H1 (cell line): ENCODE results near the gene OTUD1. TPM values are rescaled to one million over a fixed set of nuclear protein-coding genes. Genes with fewer than 3 reads are reported as not detected.

Experiments
- CHD1 ChIP-seq: IDR thresholded peaks from 2 replicates; pipeline ENCODE4 v1.6.1; 2012; ENCODE audit warnings: low read depth, low read length, improper control_type of control experiment
- HDAC6 ChIP-seq: IDR thresholded peaks from one replicate; pipeline ENCODE4 v1.7.1; 2012; ENCODE audit warnings: low read depth, mild to moderate bottlenecking, inconsistent platforms, low read length, moderate library complexity
- KDM5A ChIP-seq: fragments of 200-600 bp; IDR thresholded peaks from 2 replicates; pipeline ENCODE4 v1.7.1; 2012; ENCODE audit warnings: mild to moderate bottlenecking, low read length, inconsistent platforms, mixed read lengths
- POLR2AphosphoS5 ChIP-seq: IDR thresholded peaks from 2 replicates; pipeline ENCODE4 v1.6.1; 2011; ENCODE audit warnings: low read depth, low read length
- RFX5 ChIP-seq: IDR thresholded peaks from 2 replicates; pipeline ENCODE4 v1.6.1; 2011; ENCODE audit warnings: low read depth, low read length, improper control_type of control experiment, borderline replicate concordance
- SAP30 ChIP-seq: fragments of 300-600 bp; sonication (generic); IDR thresholded peaks from 2 replicates; pipeline ENCODE4 v1.7.1; 2012; ENCODE audit warnings: low read length, moderate library complexity, mild to moderate bottlenecking, inconsistent platforms; ENCODE audit not compliant: insufficient read depth, insufficient replicate concordance
- SIRT6 ChIP-seq: IDR thresholded peaks from one replicate; pipeline ENCODE4 v1.7.1; 2012; ENCODE audit warnings: low read length, inconsistent platforms
- polyA plus RNA-seq, 7 experiments: library from polyadenylated mRNA; depleted of rRNA in 3 of 7; stranded (reverse) in 5 of 7; unstranded in 2 of 7; fragments of >200 nt in 5 of 7; fragments of 200-250 nt in 2 of 7; gene quantifications; 1 replicate in 5 of 7; 2 replicates in 1 of 7; 4 replicates in 1 of 7; pipeline versions ENCODE4 v1.2.1 to v1.2.3, GENCODE V29; 2011 to 2013; ENCODE audit warnings: missing spikeins in 2 of 7, mixed read lengths in 2 of 7
- total RNA-seq: library from RNA; stranded (reverse); fragmentation: NEBNext Ultra II Directional; extraction: Animal tissue kit (Norgen Biotek cat#: 25700); gene quantifications from 2 replicates; pipeline ENCODE4 v1.2.1, GENCODE V29; 2021
- TF ChIP-seq, protein P1 (sequence below): IDR thresholded peaks from 2 replicates; pipeline ENCODE4 v1.6.1; 2012; ENCODE audit warnings: low read length, inconsistent platforms
- TF ChIP-seq, protein P2 (sequence below): IDR thresholded peaks from 2 replicates; pipeline ENCODE4 v1.6.1; 2012; ENCODE audit warnings: inconsistent platforms

Gene OTUD1
- total and polyA plus RNA-seq, 2 of the 8 experiments (the other 6 are each of a cell fraction or from before 2014, with no cell fraction given) = 1.3 to 7.1 TPM

DNA sequence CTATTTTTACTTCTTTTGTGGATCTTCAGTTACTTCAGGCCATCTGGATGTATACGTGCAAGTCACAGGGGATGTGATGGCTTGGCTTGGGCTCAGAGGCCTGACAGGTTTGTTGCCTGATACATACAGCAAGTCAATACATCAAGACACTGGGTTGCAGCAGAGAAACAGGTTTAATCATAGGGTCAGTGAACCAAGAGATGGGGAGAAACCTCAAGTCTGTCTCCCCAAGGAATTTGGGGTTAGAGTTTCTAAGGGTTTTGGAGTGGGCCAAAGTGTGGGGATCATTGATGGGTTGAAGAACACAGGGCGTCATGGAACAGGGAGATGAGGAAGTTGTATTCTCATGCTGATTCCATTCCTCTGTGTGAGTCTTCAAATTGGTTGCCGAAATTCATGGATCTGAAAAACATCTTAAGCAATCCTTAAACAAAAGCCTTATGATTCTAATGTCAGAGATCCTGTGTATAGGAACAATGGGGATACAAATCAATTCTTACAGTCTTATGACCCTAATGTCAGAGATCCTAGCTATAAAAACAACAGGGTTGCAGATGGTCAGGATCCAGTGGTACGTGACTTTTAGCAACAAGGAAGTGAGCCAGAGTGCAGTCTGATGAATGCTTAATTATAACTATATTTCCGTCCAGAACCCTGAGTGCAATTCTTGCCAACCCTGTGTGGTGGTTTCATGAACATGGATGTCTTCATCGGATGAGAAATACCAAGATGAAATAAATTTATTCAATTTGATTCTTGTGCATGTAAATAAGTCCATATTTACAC lies 18.9 kb downstream of the OTUD1 start (continued):
- TF ChIP-seq, protein P1, sequence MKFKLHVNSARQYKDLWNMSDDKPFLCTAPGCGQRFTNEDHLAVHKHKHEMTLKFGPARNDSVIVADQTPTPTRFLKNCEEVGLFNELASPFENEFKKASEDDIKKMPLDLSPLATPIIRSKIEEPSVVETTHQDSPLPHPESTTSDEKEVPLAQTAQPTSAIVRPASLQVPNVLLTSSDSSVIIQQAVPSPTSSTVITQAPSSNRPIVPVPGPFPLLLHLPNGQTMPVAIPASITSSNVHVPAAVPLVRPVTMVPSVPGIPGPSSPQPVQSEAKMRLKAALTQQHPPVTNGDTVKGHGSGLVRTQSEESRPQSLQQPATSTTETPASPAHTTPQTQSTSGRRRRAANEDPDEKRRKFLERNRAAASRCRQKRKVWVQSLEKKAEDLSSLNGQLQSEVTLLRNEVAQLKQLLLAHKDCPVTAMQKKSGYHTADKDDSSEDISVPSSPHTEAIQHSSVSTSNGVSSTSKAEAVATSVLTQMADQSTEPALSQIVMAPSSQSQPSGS = no peak
- TF ChIP-seq HDAC6 (no peak), CHD1 (no peak), SIRT6 (no peak), RFX5 (no peak), POLR2AphosphoS5 (no peak), SAP30 (no peak), KDM5A (no peak)
- TF ChIP-seq, protein P2, sequence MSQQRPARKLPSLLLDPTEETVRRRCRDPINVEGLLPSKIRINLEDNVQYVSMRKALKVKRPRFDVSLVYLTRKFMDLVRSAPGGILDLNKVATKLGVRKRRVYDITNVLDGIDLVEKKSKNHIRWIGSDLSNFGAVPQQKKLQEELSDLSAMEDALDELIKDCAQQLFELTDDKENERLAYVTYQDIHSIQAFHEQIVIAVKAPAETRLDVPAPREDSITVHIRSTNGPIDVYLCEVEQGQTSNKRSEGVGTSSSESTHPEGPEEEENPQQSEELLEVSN = no peak
- TF ChIP-seq, all 59 proteins: peak for 0
